Measurements from ENCODE around the gene VWA7.

DNA sequence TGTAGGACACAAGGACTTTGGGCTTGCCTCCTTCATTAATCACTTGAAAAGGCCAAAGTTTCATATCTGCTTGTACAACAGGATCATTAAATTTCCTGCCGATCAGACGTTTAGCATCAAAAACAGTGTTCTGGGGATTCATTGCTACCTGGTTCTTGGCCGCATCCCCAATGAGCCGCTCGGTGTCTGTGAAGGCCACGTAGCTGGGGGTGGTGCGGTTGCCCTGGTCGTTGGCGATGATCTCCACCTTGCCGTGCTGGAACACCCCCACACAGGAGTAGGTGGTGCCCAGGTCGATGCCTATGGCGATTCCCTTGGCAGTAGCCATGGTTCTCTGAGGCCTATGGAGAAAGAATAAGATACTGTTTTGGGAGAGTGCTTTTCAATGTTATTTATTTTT, 34.5 kb upstream of the VWA7 start:
- TF ChIP-seq, protein P1, sequence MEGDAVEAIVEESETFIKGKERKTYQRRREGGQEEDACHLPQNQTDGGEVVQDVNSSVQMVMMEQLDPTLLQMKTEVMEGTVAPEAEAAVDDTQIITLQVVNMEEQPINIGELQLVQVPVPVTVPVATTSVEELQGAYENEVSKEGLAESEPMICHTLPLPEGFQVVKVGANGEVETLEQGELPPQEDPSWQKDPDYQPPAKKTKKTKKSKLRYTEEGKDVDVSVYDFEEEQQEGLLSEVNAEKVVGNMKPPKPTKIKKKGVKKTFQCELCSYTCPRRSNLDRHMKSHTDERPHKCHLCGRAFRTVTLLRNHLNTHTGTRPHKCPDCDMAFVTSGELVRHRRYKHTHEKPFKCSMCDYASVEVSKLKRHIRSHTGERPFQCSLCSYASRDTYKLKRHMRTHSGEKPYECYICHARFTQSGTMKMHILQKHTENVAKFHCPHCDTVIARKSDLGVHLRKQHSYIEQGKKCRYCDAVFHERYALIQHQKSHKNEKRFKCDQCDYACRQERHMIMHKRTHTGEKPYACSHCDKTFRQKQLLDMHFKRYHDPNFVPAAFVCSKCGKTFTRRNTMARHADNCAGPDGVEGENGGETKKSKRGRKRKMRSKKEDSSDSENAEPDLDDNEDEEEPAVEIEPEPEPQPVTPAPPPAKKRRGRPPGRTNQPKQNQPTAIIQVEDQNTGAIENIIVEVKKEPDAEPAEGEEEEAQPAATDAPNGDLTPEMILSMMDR (IDR thresholded peaks at IDR 0.05 in 8 of 11, conservative IDR thresholded peaks at IDR 0.05 in 3 of 11), result no peak
- TF ChIP-seq POLR2A (IDR thresholded peaks at IDR 0.05), result no peak

All from spleen (tissue), 7 donors.